Muscle layer of colon (tissue), 2 donors: Measurements from ENCODE around the gene CDC42EP2.

Experiments
- H3K27ac ChIP-seq: one replicate; pipeline ENCODE4 v1.7.0; 2013; ENCODE audit warnings: low read depth, mild to moderate bottlenecking, low read length, moderate library complexity
- H3K27me3 ChIP-seq, 2 donors: one replicate each; pipeline ENCODE4 v1.7.0; 2013; ENCODE audit warnings: low read length in 2 of 2, mild to moderate bottlenecking in 2 of 2; ENCODE audit not compliant: insufficient read depth in 2 of 2, control insufficient read depth in 1 of 2
- H3K36me3 ChIP-seq: one replicate; pipeline ENCODE4 v1.7.0; 2013; ENCODE audit warnings: mild to moderate bottlenecking, low read length; ENCODE audit not compliant: insufficient read depth
- H3K4me1 ChIP-seq: one replicate; pipeline ENCODE4 v1.7.0; 2013; ENCODE audit warnings: mild to moderate bottlenecking, low read length; ENCODE audit not compliant: insufficient read depth
- H3K4me3 ChIP-seq, 2 donors: one replicate each; pipeline ENCODE4 v1.7.0; 2013; ENCODE audit warnings: low read length in 2 of 2, low read depth in 1 of 2, mild to moderate bottlenecking in 1 of 2, moderate library complexity in 1 of 2
- H3K9ac ChIP-seq: one replicate; pipeline ENCODE4 v1.7.0; 2013; ENCODE audit warnings: low read length
- H3K9me3 ChIP-seq: one replicate; pipeline ENCODE4 v1.7.0; 2013; ENCODE audit warnings: mild to moderate bottlenecking, low read length
- donor health status: abdominal sarcoma.
- donor health status: Adenocarcinoma of cecum.

The CDC42EP2 gene

GRCh38 chr11:65366340-65366773, 51.7 kb downstream of the CDC42EP2 start:
- Histone ChIP-seq H3K4me1 (no peaks in the 10 kb centered on the region), H3K4me3 (no peak overlapping the region), H3K9me3 (no peaks in the 10 kb centered on the region), H3K27me3 (no peaks in the 10 kb centered on the region), H3K27ac (no peak overlapping the region), H3K9ac (no peak overlapping the region), H3K36me3 (no peaks in the 10 kb centered on the region)

DNA sequence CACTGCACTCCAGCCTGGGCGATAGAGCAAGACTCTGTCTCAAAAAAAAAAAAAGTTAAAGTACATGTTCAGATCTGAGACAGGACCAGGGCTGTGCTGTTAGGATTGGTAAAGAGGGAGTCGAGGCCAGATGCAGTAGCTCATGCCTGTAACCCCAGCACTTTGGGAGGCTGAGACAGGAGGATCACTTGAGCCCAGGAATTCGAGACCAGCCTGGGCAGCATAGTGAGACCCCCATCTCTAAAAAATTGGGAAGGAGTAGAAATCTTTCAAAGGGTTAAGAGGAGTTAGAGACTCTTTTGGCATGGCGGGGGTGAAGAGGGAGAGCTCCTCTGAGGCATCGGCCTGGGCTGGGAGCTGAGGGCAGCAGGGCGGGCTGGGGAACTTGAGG, 56.0 kb downstream of the CDC42EP2 start:
- no peaks in the 10 kb centered on the region for H3K4me1 ChIP-seq
- H3K9ac ChIP-seq, result no peak overlapping the region
- no peaks in the 10 kb centered on the region for H3K27me3 ChIP-seq
- no peak overlapping the region for H3K27ac ChIP-seq
- H3K36me3 ChIP-seq, result no peaks in the 10 kb centered on the region
- no peak overlapping the region for H3K4me3 ChIP-seq
- no peaks in the 10 kb centered on the region for H3K9me3 ChIP-seq
